GM21737 (cell line): ENCODE measurements around the gene RPUSD3.
A peak's percentile ranks its signal among the peaks of the same experiment; 100 is the strongest.

ENCODE experiments used
- ATAC-seq: cut with Tn5 transposase; IDR thresholded peaks from one replicate; pipeline ENCODE4 v1.9.1; 2021; ENCODE audit warnings: mild to moderate bottlenecking, moderate library complexity; ENCODE audit not compliant: unreplicated experiment

Gene RPUSD3

GRCh38 chr3:9806688-9807589 lies 36.9 kb downstream of the RPUSD3 start:
- ATAC-seq = no peak

DNA sequence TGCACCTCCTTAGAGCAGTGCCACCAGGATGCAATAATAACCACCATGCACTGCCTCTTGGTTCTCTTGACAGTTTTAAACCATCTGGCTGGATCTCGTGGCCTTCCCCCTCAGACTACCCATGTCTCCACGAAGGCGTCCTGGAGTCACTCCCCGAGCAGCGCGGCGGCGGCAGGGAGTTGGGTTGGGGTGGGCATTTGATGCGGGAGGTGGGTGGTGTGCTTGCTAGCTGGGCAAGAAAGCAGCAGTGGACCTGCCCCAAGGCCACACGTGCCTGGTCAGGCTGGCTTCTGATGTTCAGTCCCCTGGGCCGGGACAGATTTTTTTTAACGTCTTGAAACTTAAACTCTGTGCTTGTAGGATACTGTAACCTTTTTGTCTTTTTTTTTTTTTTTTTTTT lies 37.7 kb downstream of the RPUSD3 start:
- no peak for ATAC-seq

DNA sequence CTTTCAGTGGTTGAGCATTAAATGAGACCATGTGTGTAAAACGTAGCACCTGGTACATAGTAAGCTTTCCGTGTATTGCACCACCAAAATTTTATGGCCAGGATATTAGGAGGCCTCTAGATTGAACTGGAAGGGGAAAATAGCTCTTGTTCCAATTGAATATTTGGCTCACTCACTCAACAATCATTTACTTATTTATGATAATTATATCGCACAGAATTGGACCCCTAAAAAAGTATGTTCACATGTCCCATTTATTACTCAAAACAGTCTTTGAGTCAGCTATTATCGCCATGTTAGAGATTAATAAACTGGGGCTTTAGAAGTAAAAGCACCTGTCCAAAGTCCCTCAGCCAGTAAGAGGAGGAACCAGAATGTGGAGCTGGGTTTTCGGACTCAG lies 38.8 kb downstream of the RPUSD3 start:
- ATAC-seq = no peak

GRCh38 chr3:9803494-9803893 lies 40.3 kb downstream of the RPUSD3 start:
- ATAC-seq = no peak

DNA sequence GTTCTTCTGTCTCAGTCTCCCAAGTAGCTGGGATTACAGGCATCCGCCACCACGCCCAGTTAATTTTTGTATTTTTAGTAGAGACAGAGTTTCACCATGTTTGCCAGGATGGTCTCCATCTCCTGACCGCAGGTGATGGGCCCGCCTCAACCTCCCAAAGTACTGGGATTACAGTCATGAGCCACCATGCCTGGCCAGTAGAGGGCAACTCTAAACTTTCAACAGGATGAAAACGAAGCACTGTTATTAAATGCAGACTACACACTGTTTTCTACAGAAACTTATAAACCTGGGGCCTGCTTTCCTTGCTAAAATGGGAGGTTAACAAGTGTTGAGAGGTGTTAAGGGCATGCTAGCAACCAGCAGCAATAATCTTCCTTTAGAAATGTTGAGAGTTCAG lies 43.3 kb downstream of the RPUSD3 start:
- no peak for ATAC-seq

- no peak for ATAC-seq
These were observed 46.4 kb downstream of the RPUSD3 start for GRCh38 chr3:9797196-9797945.

DNA sequence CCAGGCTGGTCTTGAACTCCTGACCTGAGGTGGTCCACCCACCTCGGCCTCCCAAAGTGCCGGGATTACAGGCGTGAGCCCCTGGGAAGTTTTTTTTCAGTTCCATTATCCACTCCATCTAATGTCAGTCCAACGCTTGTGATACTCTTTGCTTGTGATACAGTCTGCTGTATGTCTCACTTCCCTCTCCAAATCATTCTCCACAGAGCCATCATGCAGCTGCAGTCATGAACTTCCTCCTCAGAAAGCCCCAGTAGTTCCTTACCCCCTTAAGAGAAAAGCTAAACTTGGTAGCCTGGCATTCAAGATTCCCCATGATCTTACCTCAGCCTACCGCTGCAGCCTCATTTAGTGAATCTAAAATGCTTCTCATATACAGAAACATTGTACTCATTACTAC lies 48.6 kb downstream of the RPUSD3 start:
- no peak for ATAC-seq

DNA sequence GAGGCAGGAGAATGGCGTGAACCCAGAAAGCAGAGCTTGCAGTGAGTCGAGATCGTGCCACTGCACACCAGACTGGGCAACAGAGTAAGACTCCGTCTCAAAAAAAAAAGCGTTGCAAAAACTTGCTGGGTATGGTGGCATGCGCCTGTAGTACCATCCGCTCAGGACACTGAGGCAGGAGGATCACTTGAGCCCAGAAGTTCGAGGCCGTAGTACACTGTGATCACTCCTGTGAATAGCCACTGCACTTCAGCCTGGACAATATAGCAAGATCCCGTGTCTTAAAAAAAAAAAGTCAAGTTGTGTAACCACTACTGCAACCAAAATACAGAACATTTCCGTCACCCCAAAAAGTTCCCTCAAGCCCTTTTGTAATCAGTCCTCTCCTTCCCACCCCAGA lies 49.4 kb downstream of the RPUSD3 start:
- no peak for ATAC-seq

GRCh38 chr3:9793161-9793781 lies 50.5 kb downstream of the RPUSD3 start:
- peak; percentile 10 for ATAC-seq

DNA sequence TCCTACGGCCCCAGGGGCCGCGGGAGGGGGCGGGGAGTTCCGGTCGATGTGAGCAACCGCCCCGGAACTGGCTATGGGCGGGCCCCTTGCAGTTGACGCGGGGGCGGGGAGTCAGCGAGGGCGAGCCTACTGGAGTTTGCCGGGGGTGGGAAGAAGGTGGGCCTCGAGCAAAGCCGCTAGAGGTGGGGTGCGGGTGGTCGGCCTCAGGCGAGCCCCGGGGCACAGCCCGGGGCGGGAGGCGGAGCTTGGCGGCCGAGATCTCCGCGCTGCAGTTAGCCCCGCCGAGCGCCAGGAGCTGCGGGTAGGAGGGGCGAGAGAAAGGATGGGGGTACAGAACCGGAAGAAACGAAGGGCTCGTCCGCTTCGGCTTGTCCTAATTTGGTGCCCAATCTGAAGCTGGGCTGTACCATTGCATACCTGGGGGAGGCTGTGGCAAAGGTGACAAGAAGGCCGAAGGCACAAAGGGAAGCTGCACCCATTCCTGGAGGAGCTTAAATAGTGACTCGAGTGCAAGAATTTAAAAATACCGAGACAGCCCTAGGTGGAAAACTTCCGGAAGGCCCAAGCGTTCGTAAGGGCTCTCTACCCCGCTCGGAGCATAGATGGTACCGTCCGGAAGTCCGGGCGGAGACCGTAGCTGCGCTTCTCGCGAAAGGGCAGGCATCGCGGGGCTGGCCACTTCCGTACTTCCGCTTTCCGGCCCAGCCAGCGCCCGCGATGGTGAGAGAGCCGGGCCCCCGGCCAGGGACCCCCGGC lies 51.2 kb downstream of the RPUSD3 start, which contains the start of the genes ARPC4 and TADA3:
TSS of gene ARPC4 (plus strand) at position 678 of the 756 bp plus-strand sequence. CDS start at position 718, 40 bp downstream.
TSS of gene TADA3 (minus strand) at position 69 of the 756 bp plus-strand sequence. CDS start 1,007 bp downstream, outside the sequence.
- ATAC-seq = peak; percentile 80

DNA sequence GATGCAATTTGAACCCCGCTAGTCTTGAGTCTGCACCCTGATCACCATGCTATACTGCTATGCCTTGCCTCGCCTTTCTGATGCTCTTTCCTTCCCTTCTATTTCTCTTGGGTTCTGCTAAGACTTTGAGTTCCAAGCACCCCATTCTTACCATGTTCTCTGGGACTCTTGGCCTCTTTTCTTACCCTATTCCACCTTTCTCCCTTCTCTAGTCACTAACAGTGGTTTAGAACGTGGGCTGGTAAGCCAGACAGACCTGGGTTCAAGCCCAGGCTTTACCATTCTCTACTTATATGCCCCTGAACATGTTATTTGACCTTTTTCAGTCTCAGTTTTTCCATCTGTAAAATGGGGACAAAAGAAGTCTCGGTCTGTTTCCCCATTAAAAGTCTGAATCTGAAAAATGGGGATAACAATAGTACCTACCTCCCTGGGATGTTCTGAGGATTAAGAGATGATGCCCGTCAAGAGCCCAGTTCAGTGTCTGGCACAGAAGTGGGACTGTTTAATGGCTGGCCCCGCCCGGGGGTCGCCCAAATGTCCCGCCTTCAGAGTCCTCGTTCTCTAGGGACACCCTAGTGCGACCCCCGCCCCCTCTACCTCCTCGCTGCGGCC lies 51.9 kb downstream of the RPUSD3 start:
- no peak for ATAC-seq

DNA sequence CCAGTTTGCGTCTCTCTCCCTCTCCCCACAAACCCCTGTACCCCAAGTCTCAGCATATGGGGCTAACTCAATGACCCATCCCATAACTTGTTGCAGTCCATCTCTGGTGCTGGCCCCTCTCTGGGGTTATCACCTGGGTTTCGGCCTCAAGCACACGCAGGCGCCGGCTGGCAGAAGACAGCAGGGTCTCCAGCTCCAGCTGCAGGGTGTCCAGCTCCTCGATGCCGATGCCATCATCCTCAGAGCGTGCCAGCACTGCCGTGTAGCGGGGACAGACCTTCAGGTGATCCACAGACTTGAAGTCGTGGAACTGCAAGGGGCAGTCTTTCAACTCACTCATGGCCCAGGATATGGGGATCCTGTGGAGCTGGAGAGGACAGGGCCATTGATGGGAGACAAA lies 52.7 kb downstream of the RPUSD3 start:
- no peak for ATAC-seq
